Mesendoderm (in vitro differentiated cells): ENCODE measurements around the gene ACSL6.

Experiments used
- DNase-seq: peaks from one replicate; pipeline ENCODE4 v3.0.0; 2013
- H2AK5ac ChIP-seq: 2 replicates; pipeline ENCODE4 v1.6.1; 2013; ENCODE audit warnings: low read length, inconsistent platforms
- H2BK120ac ChIP-seq: 2 replicates; pipeline ENCODE4 v1.6.1; 2013; ENCODE audit warnings: low read depth, mild to moderate bottlenecking, low read length, moderate library complexity, mixed read lengths
- H2BK15ac ChIP-seq: replicated peaks from 2 replicates; pipeline ENCODE4 v1.6.1; 2013; ENCODE audit warnings: low read depth, mild to moderate bottlenecking, moderate library complexity
- H2BK5ac ChIP-seq: 2 replicates; pipeline ENCODE4 v1.6.1; 2013; ENCODE audit warnings: low read length, inconsistent platforms
- H3K18ac ChIP-seq: 2 replicates; pipeline ENCODE4 v1.6.1; 2013; ENCODE audit warnings: mild to moderate bottlenecking, low read length, mixed read lengths
- H3K23ac ChIP-seq: one replicate; pipeline ENCODE4 v1.6.1; 2013; ENCODE audit warnings: low read length
- H3K27ac ChIP-seq: 2 replicates; pipeline ENCODE4 v1.5.1; 2013; ENCODE audit warnings: low read depth, mild to moderate bottlenecking, inconsistent platforms, low read length, moderate library complexity
- H3K27me3 ChIP-seq: 2 replicates; pipeline ENCODE4 v1.6.1; 2013; ENCODE audit warnings: low read length, control low read depth, mild to moderate bottlenecking, inconsistent platforms; ENCODE audit not compliant: insufficient read depth, poor library complexity
- H3K36me3 ChIP-seq: 2 replicates; pipeline ENCODE4 v1.6.1; 2013; ENCODE audit warnings: low read length, inconsistent platforms; ENCODE audit not compliant: control insufficient read depth, insufficient read depth
- H3K4ac ChIP-seq: one replicate; pipeline ENCODE4 v1.6.1; 2013; ENCODE audit warnings: low read depth, mild to moderate bottlenecking, low read length, moderate library complexity
- H3K4me1 ChIP-seq: 2 replicates; pipeline ENCODE4 v1.6.1; 2013; ENCODE audit warnings: low read depth, low read length, inconsistent platforms; ENCODE audit not compliant: control insufficient read depth
- H3K4me2 ChIP-seq: 2 replicates; pipeline ENCODE4 v1.6.1; 2013; ENCODE audit warnings: low read length
- H3K4me3 ChIP-seq: 2 replicates; pipeline ENCODE4 v1.5.1; 2013; ENCODE audit warnings: mild to moderate bottlenecking, low read length
- H3K56ac ChIP-seq: one replicate; pipeline ENCODE4 v1.6.1; 2013; ENCODE audit warnings: low read length
- H3K79me1 ChIP-seq: 2 replicates; pipeline ENCODE4 v1.6.1; 2013; ENCODE audit warnings: low read length, inconsistent platforms
- H3K79me2 ChIP-seq: 2 replicates; pipeline ENCODE4 v1.6.1; 2013; ENCODE audit warnings: mild to moderate bottlenecking, low read length; ENCODE audit not compliant: control insufficient read depth, insufficient read depth
- H3K9ac ChIP-seq: 2 replicates; pipeline ENCODE4 v1.6.1; 2013; ENCODE audit warnings: low read length, inconsistent platforms
- H4K5ac ChIP-seq: one replicate; pipeline ENCODE4 v1.6.1; 2013; ENCODE audit warnings: low read length
- H4K8ac ChIP-seq: one replicate; pipeline ENCODE4 v1.6.1; 2013; ENCODE audit warnings: low read depth, mild to moderate bottlenecking, control low read depth, low read length, moderate library complexity
- WGBS: extraction: QIAGEN DNeasy Blood & Tissue Kit; methylation state at CpG from one replicate; pipeline ENCODE4 v1.1.7; 2013; ENCODE audit warnings: low lambda C conversion rate, missing lambda C conversion rate; ENCODE audit not compliant: insufficient coverage; ENCODE audit errors: extremely low coverage; 5-methylcytosine and 5-hydroxymethylcytosine counted together

Gene ACSL6

DNA sequence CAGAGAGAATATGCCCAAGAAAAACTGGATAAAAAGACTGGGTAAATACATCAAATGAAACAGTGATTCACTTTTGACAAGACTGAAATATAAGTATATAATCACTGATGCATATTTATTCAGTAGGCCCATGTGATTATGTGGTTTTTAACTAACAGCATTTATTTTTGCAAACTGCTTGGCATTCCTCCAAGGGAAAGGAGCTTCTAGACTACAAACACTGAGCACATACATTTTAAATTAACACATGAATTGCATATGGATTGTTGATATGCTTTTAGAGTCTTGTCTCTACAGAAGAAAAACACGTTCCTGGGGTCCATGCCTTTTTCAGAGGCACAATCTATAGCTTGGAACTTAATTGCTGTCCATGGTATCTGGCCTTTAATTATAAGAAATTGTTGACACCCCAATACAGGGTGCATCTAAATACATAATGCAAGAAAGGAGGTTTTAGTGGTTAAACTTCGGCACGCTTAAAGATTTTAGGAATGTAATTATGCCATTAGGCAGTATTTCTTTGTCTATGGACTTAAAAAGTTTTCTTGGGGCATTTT lies 59.1 kb downstream of the ACSL6 start:
- Histone ChIP-seq H2AK5ac (no peak overlapping the region), H3K27ac (no peak overlapping the region), H3K23ac (no peak overlapping the region), H2BK5ac (no peak overlapping the region), H3K4me3 (no peak overlapping the region), H3K79me2 (no peaks in the 10 kb centered on the region), H2BK120ac (no peak overlapping the region), H2BK15ac (no peak overlapping the region), H3K18ac (no peak overlapping the region), H4K5ac (no peak overlapping the region), H3K56ac (no peak overlapping the region), H3K4me1 (no peaks in the 10 kb centered on the region), H4K8ac (no peak overlapping the region), H3K79me1 (no peaks in the 10 kb centered on the region), H3K36me3 (no peaks in the 10 kb centered on the region), H3K9ac (no peak overlapping the region), H3K4me2 (no peak overlapping the region), H3K27me3 (no peaks in the 10 kb centered on the region), H3K4ac (no peak overlapping the region)
- DNase-seq: no peak
- no CpG with 5 or more reads among the region's 3 CpGs for WGBS

DNA sequence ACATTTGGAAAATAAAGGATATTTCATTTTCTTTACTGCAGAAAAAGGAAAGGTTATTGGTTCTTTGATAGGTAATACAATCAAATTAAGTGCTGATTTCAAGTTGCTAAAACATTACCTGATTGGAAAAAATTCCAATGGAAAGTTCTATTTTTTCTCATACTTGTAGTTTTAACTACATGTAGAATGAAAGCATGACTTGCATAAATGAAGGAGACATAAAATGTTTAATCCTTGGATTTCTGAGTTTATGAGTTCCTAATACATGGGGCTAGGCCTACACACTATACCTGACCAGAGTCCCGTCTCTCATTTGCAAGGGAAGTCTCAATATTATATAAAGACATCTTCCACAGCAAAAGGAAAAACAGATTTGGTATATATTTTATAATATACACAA lies 60.8 kb downstream of the ACSL6 start:
- no peak overlapping the region for H4K5ac ChIP-seq
- no peak overlapping the region for H2BK5ac ChIP-seq
- no peaks in the 10 kb centered on the region for H3K79me1 ChIP-seq
- no CpG with 5 or more reads among the region's 1 CpG for WGBS
- H2BK15ac ChIP-seq: no peak overlapping the region
- no peak overlapping the region for H3K23ac ChIP-seq
- DNase-seq: no peak
- no peak overlapping the region for H2BK120ac ChIP-seq
- H3K27ac ChIP-seq: no peak overlapping the region
- H2AK5ac ChIP-seq: no peak overlapping the region
- no peak overlapping the region for H3K18ac ChIP-seq
- no peaks in the 10 kb centered on the region for H3K79me2 ChIP-seq
- H3K4ac ChIP-seq: no peak overlapping the region
- H3K4me1 ChIP-seq: no peaks in the 10 kb centered on the region
- H3K27me3 ChIP-seq: no peaks in the 10 kb centered on the region
- H3K56ac ChIP-seq: no peak overlapping the region
- H3K36me3 ChIP-seq: no peaks in the 10 kb centered on the region
- H3K9ac ChIP-seq: no peak overlapping the region
- H3K4me2 ChIP-seq: no peak overlapping the region
- H3K4me3 ChIP-seq: no peak overlapping the region
- no peak overlapping the region for H4K8ac ChIP-seq

DNA sequence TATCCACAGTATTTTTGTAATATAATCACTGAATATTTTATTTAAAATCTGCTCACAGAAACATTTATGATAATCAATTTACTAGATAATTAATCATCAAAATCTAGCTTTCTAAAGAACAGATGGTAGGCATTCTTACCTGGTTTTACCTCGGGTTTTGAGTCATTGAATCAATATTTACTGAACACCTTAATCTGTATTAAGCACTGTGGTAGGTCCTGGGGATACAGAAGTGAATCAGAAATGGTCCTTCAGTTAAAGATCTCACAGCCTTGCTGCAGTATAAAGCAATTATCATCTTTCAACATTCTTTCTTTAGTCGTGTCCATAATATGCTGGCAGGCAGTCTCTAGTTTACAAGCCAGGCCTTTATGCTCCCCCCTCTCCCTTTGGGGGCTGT lies 64.0 kb downstream of the ACSL6 start:
- no peak overlapping the region for H3K56ac ChIP-seq
- no peak overlapping the region for H2AK5ac ChIP-seq
- no peak overlapping the region for H3K4me3 ChIP-seq
- no peak overlapping the region for H3K18ac ChIP-seq
- no CpG with 5 or more reads among the region's 2 CpGs for WGBS
- no peak overlapping the region for H3K23ac ChIP-seq
- no peaks in the 10 kb centered on the region for H3K4me1 ChIP-seq
- H3K79me1 ChIP-seq: no peaks in the 10 kb centered on the region
- H3K79me2 ChIP-seq: no peaks in the 10 kb centered on the region
- no peak overlapping the region for H3K4me2 ChIP-seq
- no peak overlapping the region for H2BK15ac ChIP-seq
- no peak overlapping the region for H4K5ac ChIP-seq
- no peak overlapping the region for H4K8ac ChIP-seq
- H3K36me3 ChIP-seq: no peaks in the 10 kb centered on the region
- H3K27me3 ChIP-seq: no peaks in the 10 kb centered on the region
- H3K4ac ChIP-seq: no peak overlapping the region
- no peak overlapping the region for H2BK5ac ChIP-seq
- H3K27ac ChIP-seq: no peak overlapping the region
- no peak for DNase-seq
- H2BK120ac ChIP-seq: no peak overlapping the region
- no peak overlapping the region for H3K9ac ChIP-seq

DNA sequence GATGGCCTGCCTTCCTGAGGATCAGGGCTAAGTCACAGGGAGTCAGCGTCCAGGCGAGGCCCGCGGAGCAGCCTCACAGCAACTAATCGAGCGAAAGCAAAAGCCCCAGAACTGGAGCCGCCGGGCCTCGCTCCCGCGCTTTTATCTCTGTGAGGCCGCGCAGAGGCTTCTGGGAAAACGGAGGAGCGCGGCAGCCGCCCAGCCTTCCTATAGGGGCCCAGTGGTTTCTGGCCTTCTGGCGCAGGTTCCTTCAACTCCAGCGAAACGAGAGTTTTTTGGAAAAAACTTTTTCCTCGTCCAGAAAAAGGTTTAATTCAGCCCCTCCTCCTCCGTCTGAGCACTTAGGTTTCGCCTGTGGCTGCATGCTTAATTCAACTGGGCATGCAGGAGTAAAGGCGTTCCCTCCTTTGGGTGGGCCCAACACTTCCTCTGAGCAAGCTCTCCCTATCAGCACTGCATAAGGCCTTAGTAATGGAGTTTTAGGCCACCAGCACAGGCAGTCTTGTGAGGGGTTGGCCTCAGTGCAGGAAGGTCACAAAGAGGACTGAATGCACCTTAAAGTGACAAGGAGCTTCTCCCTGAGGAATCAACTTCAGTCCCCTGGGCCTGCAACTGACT lies 65.8 kb downstream of the ACSL6 start, which contains the start of gene MEIKIN:
TSS of gene MEIKIN (minus strand) at position 113 of the 618 bp plus-strand sequence. CDS start 158 bp downstream, outside the sequence.
- H3K23ac ChIP-seq: no peak within 1 kb of the TSS
- no peaks in the 10 kb centered on the region for H3K79me2 ChIP-seq
- no CpG with 5 or more reads among the region's 24 CpGs for WGBS
- no peak for DNase-seq
- no peak within 1 kb of the TSS for H3K18ac ChIP-seq
- H3K79me1 ChIP-seq: no peaks in the 10 kb centered on the region
- H3K27me3 ChIP-seq: no peaks in the 10 kb centered on the region
- no peak within 1 kb of the TSS for H2BK15ac ChIP-seq
- no peak within 1 kb of the TSS for H3K4ac ChIP-seq
- H3K4me2 ChIP-seq: no peak within 1 kb of the TSS
- no peak within 1 kb of the TSS for H3K56ac ChIP-seq
- no peak within 1 kb of the TSS for H3K27ac ChIP-seq
- H4K5ac ChIP-seq: no peak within 1 kb of the TSS
- H3K4me3 ChIP-seq: no peak within 1 kb of the TSS
- H3K4me1 ChIP-seq: no peaks in the 10 kb centered on the region
- no peak within 1 kb of the TSS for H4K8ac ChIP-seq
- no peak within 1 kb of the TSS for H2BK5ac ChIP-seq
- H2BK120ac ChIP-seq: no peak within 1 kb of the TSS
- H2AK5ac ChIP-seq: no peak within 1 kb of the TSS
- H3K36me3 ChIP-seq: no peaks in the 10 kb centered on the region
- H3K9ac ChIP-seq: no peak within 1 kb of the TSS

DNA sequence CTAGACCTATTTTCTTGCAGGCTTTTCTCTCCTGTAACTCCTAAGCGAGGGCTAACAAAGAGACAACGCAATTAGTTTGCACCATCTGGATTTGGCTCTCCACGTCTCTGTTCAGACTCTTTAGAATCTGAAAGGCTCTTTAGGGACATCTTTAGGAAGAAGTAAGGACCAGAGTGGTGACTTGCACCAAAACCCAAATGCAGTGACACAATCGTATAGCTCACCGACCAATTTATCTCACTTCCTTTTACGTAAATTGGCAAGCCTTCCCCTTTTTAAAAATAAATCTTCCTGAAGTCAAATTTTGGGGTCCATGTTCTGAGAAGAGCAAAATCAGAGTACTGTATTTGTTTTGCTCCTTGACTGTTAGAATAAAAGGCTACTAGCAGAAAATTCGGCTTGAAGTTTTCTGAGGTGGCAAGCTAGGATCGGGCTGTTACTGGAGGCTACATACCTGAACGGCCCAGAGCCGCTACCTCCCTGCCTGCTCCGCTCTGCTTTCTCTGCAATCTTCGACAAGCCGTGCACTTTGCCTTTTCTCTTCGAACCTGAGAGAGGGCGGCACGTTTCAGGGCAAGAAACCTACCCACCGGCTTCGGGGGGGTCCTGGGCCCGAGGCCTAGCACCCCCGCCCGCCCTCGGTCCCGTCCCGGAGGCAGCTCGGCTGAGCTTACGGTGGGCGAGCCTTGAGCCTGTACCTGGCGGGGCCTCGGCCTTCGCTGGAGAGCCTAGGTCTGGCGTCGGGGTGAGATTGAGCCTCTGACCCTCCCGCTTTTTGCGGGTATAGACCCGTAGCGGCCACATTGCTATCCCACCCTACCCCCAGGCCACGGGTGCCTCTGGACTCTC lies 66.5 kb downstream of the ACSL6 start:
- Histone ChIP-seq H2BK15ac (no peak overlapping the region), H3K23ac (no peak overlapping the region), H2BK5ac (no peak overlapping the region), H2AK5ac (no peak overlapping the region), H3K4me1 (no peaks in the 10 kb centered on the region), H3K18ac (no peak overlapping the region), H3K4ac (no peak overlapping the region), H3K56ac (no peak overlapping the region), H3K79me2 (no peaks in the 10 kb centered on the region), H3K4me3 (no peak overlapping the region), H3K4me2 (no peak overlapping the region), H3K9ac (no peak overlapping the region), H3K27me3 (no peaks in the 10 kb centered on the region), H3K27ac (no peak overlapping the region), H3K79me1 (no peaks in the 10 kb centered on the region), H2BK120ac (no peak overlapping the region), H4K5ac (no peak overlapping the region), H4K8ac (no peak overlapping the region), H3K36me3 (no peaks in the 10 kb centered on the region)
- no CpG with 5 or more reads among the region's 37 CpGs for WGBS
- DNase-seq: no peak
